Activated B cell treated with CpG ODN at 0.5 μM for 24 hours (primary cell): Measurements from ENCODE around the gene PRKN. TPM values are rescaled to one million over a fixed set of nuclear protein-coding genes. Genes with fewer than 3 reads are reported as not detected.

Experiments
- ATAC-seq: fragments of 200-7000 bp; cut with Tn5 transposase; one replicate; pipeline ENCODE4 v1.10.0; 2021; ENCODE audit warnings: low read depth, mild to moderate bottlenecking, moderate library complexity
- CTCF ChIA-PET: fragments of 350-600 bp; sonication (Branson Sonifier 250); formaldehyde crosslinking; loops from one replicate; lab custom pipeline; 2021; ENCODE audit warnings: antibody characterized with exemption; lab: Charles Lee
- POLR2A ChIA-PET: fragments of 350-600 bp; sonication (Branson Sonifier 250); formaldehyde crosslinking; loops from one replicate; lab custom pipeline; 2021; ENCODE audit warnings: antibody characterized with exemption; lab: Charles Lee
- DNase-seq: peaks from one replicate; pipeline ENCODE4 v3.0.0; 2022
- H3K27ac Mint-ChIP-seq: one replicate; pipeline ENCODE4 v1.8.0; 2020; ENCODE audit warnings: mixed read lengths
- H3K27me3 Mint-ChIP-seq: one replicate; pipeline ENCODE4 v1.8.0; 2021; ENCODE audit warnings: mixed read lengths
- H3K36me3 Mint-ChIP-seq: one replicate; pipeline ENCODE4 v1.8.0; 2021; ENCODE audit warnings: low read depth, mixed read lengths
- H3K4me1 Mint-ChIP-seq: one replicate; pipeline ENCODE4 v1.8.0; 2021; ENCODE audit warnings: mixed read lengths
- H3K4me3 Mint-ChIP-seq: one replicate; pipeline ENCODE4 v1.8.0; 2020; ENCODE audit warnings: mild to moderate bottlenecking, mixed read lengths
- H3K9me3 Mint-ChIP-seq: one replicate; pipeline ENCODE4 v1.8.0; 2020; ENCODE audit warnings: mixed read lengths
- CTCF ChIP-seq: fragments of 200-600 bp; IDR thresholded peaks from one replicate; pipeline ENCODE4 v1.8.0; 2022; ENCODE audit warnings: antibody characterized with exemption, mild to moderate bottlenecking
- intact Hi-C: fragments of 100-400 bp; cut with micrococcal nuclease; formaldehyde crosslinking; loops from one replicate; pipeline ENCODE4 v1.15.1; 2024
- total RNA-seq: library from RNA; stranded (reverse); gene quantifications from 2 replicates; pipeline ENCODE4 v1.2.3, GENCODE V29; 2022

The PRKN gene
- total RNA-seq, 1 donor from 2014 or later: 2.3 TPM

DNA sequence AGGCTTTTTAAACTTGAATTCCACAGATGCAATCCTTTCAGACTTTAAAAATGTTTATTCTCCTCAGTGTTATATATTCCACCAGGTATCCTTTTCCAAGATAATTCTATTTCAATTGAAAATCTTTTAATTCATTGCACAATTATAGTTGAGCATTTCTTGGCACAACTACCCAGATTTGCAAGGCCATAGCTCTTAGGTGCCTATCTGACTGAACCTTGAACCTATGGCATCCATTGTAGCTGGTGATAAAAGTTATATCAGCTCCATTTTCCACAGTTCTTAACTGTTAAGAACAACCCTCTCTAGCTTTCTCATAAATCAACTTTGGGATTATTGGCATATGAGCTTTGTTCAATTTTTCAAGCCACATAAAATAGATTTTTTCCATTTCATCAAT lies 42.6 kb upstream of the PRKN start:
- intact Hi-C loops: no loop called here
- no peak overlapping the region for H3K27ac Mint-ChIP-seq
- DNase-seq (no peak), ATAC-seq (no peak)
- H3K4me3 Mint-ChIP-seq: no peak overlapping the region
- POLR2A ChIA-PET: no interaction called here
- no peak for TF ChIP-seq CTCF
- no peaks in the 10 kb centered on the region for H3K27me3 Mint-ChIP-seq
- H3K9me3 Mint-ChIP-seq: peaks cover 2% of the 10 kb centered on the region
- no peaks in the 10 kb centered on the region for H3K4me1 Mint-ChIP-seq
- CTCF ChIA-PET: no interaction called here
- no peaks in the 10 kb centered on the region for H3K36me3 Mint-ChIP-seq

DNA sequence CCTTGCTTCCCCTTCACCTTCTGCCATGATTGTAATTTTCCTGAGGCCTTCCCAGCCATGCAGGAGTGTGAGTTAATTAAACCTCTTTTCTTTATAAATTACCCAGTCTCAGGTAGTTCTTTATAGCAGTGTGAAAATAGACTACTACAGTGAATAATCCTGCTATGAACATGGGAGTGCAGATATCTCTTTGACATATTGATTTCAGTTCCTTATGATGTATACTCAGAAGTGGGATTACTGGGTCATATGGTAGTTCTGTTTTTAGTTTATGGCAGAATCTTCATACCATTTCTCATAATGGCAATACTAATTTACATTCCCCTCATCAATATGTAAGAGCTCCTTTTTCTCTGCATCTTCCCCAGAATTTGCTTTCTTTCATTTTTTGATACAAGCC lies 26.2 kb upstream of the PRKN start:
- Mint-ChIP-seq H3K36me3 (no peaks in the 10 kb centered on the region), H3K9me3 (no peaks in the 10 kb centered on the region), H3K4me1 (no peaks in the 10 kb centered on the region), H3K27ac (no peak overlapping the region), H3K27me3 (no peaks in the 10 kb centered on the region), H3K4me3 (no peak overlapping the region)
- CTCF ChIA-PET: no interaction called here
- ATAC-seq (no peak), DNase-seq (no peak)
- POLR2A ChIA-PET: no interaction called here
- no peak for TF ChIP-seq CTCF
- intact Hi-C loops: no loop called here

DNA sequence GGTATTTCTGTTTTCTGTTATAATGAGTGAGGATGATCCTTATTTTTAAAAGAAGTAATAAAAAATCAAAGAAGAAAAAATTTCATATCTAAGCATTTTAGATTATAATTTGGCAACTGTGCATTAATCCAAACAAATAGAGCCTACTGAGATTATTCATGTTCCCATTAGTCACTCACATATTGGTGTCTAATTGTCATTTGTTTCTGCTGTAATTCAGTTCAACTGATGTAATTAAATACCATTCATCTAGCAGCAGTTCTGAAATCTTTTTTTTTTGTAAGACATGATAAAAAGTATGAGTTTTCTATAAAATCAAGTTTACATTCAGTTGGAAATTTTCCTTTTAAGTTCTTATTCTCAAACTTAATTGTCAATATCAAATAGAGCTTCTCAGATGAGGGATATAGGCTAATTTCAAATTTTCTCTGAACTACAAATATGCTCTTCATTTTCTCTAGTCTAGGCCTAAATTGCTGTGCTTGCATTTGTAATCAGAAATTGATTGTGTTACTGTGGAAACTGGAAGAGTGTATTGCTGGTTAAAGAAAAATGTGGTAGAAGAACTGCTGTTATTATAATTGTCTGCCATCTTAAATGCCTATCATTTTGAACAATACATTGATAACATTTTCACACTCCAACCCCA lies 23.8 kb upstream of the PRKN start:
- H3K27ac Mint-ChIP-seq: no peak overlapping the region
- intact Hi-C loops: no loop called here
- ChIA-PET CTCF (no interaction called here), POLR2A (no interaction called here)
- no peaks in the 10 kb centered on the region for H3K27me3 Mint-ChIP-seq
- ATAC-seq: no peak
- H3K9me3 Mint-ChIP-seq: no peaks in the 10 kb centered on the region
- no peak for TF ChIP-seq CTCF
- H3K4me3 Mint-ChIP-seq: no peak overlapping the region
- no peaks in the 10 kb centered on the region for H3K4me1 Mint-ChIP-seq
- no peaks in the 10 kb centered on the region for H3K36me3 Mint-ChIP-seq
- no peak for DNase-seq

DNA sequence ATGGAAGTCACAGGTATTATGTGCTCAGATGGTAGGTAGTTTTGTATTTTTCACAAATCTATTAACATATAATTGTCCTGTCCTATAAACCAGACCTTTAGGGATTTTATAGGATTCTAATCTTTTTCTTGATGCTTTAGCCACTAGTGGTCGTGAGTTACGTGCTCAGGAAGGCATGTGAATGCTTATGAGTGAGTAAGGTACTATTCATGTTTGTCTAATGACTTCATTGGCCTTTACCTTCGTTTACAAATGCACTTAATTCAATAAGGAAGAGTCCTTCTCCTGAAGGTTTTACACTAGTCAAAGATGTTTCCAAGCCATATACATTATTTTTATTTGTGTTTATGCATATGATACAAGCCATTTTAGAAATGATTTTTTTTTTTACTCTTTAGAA lies 23.2 kb upstream of the PRKN start:
- H3K9me3 Mint-ChIP-seq: no peaks in the 10 kb centered on the region
- ChIA-PET CTCF (no interaction called here), POLR2A (no interaction called here)
- no peak overlapping the region for H3K4me3 Mint-ChIP-seq
- intact Hi-C loops: no loop called here
- H3K27me3 Mint-ChIP-seq: no peaks in the 10 kb centered on the region
- H3K27ac Mint-ChIP-seq: no peak overlapping the region
- TF ChIP-seq CTCF: no peak
- H3K36me3 Mint-ChIP-seq: no peaks in the 10 kb centered on the region
- DNase-seq (no peak), ATAC-seq (no peak)
- H3K4me1 Mint-ChIP-seq: no peaks in the 10 kb centered on the region

- CTCF ChIA-PET: interaction anchor here (2.1 kb wide), 1 partner anchor 1319 kb away, joined by 9 read pairs; no protein-coding TSS in a partner anchor
- POLR2A ChIA-PET: no interaction called here
- H3K36me3 Mint-ChIP-seq: no peaks in the 10 kb centered on the region
Observed at GRCh38 chr6:162736961-162737360, 9.4 kb upstream of the PRKN start.

More at GRCh38 chr6:162736961-162737360, 9.4 kb upstream of the PRKN start:
- TF ChIP-seq CTCF: no peak
- Mint-ChIP-seq H3K9me3 (no peaks in the 10 kb centered on the region), H3K4me1 (no peaks in the 10 kb centered on the region), H3K4me3 (no peak overlapping the region), H3K27me3 (peaks cover 2% of the 10 kb centered on the region), H3K27ac (no peak overlapping the region)
- ATAC-seq (no peak), DNase-seq (no peak)
- intact Hi-C loops: loop anchor here (2.0 kb wide), 1 partner anchor 1318 kb away; no protein-coding TSS in a partner anchor
